ENCODE results near the gene SRD5A1.
A peak's percentile ranks its signal among the peaks of the same experiment; 100 is the strongest.

The SRD5A1 gene, protein sequence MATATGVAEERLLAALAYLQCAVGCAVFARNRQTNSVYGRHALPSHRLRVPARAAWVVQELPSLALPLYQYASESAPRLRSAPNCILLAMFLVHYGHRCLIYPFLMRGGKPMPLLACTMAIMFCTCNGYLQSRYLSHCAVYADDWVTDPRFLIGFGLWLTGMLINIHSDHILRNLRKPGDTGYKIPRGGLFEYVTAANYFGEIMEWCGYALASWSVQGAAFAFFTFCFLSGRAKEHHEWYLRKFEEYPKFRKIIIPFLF

DNA sequence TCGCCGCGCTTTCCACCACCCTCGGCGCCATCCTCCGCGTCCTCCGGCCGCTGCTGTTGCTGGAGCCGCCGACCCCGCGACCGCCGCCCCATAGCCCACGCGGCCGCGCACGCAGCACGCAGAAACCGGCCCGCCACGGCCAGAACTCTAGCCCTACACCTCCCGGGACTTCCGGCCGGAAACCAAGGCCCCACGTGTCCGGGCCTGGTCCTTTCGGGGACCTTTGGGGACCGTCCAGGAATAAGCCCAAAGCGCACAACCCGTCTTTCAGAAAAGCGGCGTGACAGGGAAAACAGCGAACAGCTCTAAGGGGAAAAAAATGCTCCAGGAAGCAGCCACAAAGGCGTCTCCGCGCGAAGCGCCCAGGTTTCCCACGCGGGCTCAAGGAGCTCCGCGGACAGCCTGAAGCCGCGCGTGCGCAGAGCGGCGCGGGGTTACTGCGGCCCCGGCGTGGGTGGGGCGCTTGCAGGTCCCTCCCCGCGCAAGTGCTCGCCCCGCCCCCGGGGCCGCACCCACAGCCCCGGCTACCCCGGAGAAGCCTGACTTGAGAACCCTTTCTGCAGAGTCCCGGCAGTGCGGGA is at the start of gene SRD5A1, which contains the start of gene NSUN2:
Gene SRD5A1, plus strand, starts transcription at position 553 of the 581 bp plus-strand sequence. CDS start 137 bp downstream, outside the sequence.
Gene NSUN2, minus strand, starts transcription at position 157 of the 581 bp plus-strand sequence. Its CDS starts 65 bp downstream, at position 92.
- FAIRE-seq (peak; percentile 81), DNase-seq (ENCODE audit: insufficient read length, low spot score) (peak; percentile 91)

DNA sequence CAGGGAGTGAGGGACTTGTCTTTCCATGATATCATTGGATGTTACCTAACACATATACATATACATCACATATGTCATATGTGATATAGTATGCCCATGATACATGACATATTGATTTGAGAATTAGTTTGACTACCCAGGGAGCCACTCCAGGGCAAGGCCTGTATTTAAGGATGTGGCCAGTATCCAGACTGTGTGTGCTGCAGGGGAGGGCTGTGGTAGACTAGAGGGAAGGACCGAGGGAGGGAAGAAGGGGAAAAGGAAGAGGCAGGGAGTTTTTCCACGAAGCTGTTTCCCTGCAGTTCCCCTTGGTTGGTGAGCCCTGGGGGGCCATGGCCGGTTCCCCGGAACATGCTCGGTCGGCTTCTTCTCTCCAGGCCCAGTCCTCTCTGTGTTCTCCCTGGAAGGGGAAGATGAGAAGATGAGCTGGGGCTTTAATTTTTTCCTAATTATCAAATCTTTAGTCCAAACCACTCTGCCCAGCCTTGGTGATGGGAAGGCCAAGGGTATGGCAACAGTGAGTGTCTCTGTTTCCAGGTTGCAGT is 49.1 kb upstream of the SRD5A1 start:
- FAIRE-seq = no peak

DNA sequence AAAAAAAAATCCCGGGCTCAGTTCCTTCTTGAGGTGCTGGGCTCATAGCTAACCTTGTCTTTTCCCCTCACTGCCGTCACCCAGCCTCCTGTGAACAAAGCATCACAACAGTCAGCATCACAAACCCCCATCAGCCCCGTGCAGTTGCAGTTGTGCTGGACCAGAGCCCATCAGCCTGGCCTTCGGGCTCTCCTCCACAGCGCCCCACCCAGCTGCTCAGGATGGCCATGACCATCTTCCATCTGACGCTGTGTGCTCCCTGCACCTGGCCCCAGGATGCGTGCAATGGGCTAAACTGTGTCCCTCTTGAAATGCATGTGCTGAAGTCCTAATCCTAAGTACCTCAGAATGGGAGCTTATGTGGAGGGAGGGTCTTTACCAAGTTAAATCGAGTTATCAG is 48.5 kb upstream of the SRD5A1 start:
- no peak for FAIRE-seq
- DNase-seq (ENCODE audit: insufficient read length, low spot score) = no peak

More for the DNA sequence above, 49.1 kb upstream of the SRD5A1 start:
- no peak for DNase-seq (ENCODE audit: insufficient read length, low spot score)

DNA sequence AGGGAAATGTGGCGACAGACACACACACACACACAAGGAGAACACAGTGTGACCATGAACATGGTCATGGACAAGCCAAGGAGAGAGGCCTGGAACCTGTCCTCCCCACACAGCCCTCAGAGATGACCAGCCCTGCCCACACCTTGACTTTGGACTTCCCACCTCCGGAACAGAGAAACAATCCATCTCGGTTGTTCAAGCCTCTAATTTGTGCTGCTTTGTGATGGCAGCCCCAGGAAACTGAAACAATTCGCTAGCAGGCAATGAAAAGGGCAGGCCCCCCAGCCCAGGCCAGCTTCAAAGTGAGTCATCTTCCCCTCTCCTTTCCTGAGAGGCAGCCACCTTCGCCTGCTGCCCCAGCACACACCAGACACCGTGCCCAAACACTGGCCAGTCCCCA is 48.1 kb upstream of the SRD5A1 start:
- FAIRE-seq = no peak
- no peak for DNase-seq (ENCODE audit: insufficient read length, low spot score)

DNA sequence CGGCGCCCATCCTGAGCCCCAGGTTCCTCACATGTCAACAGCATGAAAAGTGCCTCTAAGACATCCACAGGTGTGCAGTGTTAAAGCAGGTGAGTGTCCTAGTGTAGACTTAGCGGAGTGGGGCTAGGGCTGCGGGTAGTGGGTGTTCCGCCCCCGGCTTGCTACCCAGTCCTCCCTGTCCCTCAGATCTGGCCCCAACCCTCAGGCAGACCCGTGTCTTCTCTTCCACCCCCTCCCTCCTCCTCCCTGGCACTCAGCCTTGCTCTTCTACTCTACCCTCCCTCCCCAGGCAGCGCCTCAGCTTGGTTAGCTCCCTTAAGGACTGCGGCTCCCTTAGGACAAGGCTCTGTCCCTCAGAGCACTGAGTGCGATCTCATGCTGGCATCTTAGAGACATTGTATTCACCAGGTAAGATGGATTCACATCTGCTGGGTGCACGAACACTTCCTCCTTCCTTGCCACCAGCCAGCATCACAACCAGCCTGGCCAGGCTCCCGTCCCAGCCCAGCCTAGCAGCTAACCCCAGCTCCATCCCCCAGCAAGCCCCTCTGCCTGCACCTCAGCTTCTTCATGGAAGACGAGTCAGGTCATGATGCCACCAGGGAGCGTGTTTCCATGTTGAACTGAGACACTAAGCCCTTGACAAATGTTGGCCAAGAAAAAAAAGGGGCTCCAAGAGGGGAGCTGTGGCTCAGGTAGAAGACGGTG is 47.1 kb upstream of the SRD5A1 start:
- no peak for FAIRE-seq
- no peak for DNase-seq (ENCODE audit: insufficient read length, low spot score)

DNA sequence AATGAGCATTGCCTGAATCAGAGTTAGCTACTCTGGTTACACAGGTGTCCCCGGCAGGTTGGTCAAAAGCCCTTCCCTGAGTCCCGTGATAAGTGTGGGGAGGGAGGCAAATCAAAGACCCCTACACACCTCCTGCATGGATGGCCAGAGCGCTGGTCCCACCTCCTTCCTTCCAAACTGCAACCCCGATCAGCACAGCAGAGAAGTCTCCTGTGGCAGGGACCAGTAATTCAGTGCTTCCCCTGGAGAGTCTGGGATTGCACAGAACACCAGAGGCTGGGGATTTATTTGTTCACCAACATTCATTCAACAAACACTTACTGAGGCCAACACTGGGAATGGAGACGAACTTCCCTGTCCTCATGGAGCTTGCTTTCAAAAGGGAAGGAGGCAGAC is 46.6 kb upstream of the SRD5A1 start:
- FAIRE-seq (no peak), DNase-seq (ENCODE audit: insufficient read length, low spot score) (no peak)

DNA sequence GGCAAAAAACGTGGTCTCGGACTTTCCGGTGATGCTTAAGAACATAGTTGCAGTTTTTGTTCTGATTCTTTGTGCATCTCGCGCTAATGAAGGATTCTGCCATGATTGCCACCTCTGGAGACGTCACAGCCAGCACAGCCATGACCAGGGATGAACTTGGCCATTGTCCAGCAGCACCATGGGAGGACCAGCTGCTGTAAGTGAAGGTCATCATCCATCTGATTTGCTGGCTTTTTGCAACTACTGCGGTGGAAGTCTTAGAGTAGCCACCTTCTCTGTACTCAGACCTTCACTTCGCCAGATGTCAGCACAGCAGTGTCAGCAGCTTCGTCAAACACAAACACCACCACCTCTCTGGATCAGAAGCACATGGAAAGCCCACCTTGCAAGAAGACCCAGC is 46.1 kb upstream of the SRD5A1 start:
- DNase-seq (ENCODE audit: insufficient read length, low spot score) = no peak
- FAIRE-seq = no peak

DNA sequence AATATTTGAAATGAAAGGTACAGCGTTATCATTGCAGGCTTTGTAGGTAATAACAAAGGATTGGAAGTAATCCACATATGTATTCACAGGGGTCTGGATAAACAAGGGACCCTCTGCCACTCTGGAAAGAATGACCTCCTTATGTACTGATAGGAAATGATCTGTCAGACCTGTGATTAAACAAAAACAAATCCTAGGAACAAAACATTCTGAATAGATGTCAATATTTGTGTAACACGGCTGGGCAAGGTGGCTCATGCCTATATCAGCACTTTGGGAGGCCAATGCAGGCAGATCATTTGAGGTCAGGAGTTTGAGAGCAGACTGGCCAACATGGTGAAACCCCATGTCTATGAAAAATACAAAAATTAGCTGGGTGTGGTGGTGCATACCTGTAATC is 42.7 kb upstream of the SRD5A1 start:
- no peak for DNase-seq (ENCODE audit: insufficient read length, low spot score)
- FAIRE-seq = no peak

DNA sequence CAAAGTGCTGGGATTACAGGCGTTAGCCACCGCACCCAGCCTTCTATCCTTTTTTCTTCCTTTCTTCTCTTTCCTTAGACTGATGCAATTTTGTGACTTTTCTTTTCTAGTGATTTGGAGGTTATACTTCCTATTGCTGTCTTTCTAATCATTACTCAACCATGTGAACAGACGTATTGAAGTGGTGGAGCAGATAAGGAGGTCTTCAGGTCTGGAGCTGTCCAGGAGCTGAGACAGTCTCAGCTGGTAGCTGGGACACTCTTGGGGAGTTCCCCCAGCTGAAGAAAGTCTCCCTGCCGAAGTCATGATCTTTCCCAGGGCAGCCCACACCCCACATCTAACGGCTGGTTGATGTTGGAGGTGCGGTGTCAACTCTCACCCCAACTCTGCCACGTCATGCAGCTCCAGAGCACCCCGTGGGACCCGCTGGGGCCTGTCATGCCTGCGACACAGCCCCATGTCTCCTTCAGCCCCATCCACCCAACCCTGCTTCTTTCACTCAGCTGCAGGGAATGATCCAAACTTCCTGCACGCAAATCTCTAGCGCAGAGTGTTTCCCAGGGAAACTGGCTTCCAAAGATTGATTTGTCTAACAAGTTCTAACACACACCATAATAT is 41.5 kb upstream of the SRD5A1 start:
- DNase-seq (ENCODE audit: insufficient read length, low spot score) = no peak
- FAIRE-seq = no peak

DNA sequence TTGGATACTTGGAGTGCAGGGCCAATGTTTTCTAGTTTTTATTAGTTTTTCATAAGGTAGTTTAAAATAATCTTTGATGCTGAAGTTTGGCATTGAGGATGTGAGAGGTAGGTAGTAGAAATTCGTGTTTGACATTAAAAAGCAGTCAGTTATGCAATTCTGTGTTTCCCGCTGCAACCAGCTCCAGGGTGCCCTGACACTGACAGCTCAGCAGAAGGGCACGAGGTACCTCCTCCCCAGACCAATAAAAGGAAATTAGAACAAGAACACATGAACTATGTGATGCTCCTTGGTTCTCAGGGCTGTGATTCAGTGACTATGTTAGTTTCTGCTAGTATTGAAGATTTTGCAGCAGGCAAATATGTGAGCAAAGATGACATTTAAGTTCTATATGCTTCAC is 40.6 kb upstream of the SRD5A1 start:
- FAIRE-seq = no peak
- DNase-seq (ENCODE audit: insufficient read length, low spot score) = no peak

DNA sequence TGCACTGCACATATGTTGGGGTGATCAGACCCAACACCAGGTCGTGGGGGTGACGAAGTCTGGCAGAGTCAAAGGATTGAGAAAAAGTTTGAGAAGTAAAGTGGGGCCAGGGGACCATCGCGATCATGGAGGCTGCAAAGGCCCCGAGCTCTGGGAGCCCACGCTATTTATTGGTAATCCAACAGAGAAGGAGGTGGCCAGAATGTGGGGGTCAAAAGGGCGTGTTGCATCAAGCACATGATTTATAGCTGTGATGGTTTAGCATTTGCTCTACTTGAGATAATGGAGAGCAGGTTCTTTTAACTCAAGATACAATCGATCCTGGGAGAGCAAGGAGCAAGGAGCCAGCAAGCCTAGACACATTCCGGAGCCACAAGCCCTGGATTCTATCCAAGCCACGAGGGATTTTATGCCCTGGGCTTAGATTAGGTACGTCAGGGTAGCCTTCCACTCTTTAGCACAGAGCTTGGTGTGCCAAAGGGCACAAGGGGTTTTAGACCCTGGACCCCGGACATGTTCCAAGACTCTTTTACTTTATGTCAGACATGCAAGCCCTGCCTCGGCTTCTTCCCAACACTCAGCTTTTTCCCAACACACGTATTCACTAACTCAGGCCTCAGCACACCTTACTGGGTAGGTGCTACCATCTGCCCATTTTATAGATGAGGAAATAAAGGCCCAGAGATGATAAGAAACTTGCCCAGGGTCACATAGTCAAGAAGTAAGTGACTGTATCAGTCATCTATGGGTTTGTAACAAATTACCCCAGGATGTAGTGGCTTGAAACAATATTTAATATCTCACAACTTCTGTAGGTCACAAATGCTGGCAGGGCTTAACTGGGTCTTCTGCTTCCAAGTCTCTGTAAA is 39.9 kb upstream of the SRD5A1 start:
- FAIRE-seq = no peak
- DNase-seq (ENCODE audit: insufficient read length, low spot score) = no peak

DNA sequence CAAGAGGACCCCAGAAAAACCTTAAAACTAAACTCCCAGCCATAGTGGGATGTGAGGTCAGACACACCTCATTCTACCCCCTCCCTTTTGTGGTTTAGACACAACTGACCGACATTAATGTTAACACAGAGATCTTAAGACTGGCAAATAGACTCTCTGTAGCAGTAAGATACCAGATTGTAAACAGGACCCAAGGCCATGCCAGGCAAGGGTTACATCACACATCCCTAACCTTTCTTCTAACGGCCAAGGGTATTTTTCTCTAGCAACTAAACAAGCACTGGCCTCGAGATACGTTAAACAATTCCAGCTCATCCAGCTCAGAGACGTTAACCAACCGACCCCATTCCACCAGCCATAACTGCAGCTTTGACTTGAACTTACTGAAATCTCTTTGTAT is 39.2 kb upstream of the SRD5A1 start:
- FAIRE-seq (no peak), DNase-seq (ENCODE audit: insufficient read length, low spot score) (no peak)

DNA sequence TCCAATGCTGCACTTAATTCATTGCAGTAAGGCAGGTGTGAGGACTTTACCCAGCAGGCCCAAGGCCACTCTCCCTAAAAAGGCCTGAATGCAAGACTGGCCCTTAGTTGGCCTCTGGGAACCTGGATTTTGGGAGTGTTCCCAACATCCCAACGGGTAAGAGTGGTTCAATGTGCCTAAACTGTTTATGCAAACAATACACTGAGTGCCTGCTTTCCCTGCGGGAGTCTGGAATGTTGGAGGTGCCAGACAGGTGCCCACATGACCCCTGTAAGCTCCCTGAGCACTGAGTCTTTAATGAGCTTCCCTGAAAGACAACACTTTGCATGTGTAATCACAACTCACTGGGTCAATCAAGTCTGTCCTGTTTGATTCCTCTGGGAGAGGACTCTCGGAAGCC is 37.8 kb upstream of the SRD5A1 start:
- no peak for DNase-seq (ENCODE audit: insufficient read length, low spot score)
- no peak for FAIRE-seq

DNA sequence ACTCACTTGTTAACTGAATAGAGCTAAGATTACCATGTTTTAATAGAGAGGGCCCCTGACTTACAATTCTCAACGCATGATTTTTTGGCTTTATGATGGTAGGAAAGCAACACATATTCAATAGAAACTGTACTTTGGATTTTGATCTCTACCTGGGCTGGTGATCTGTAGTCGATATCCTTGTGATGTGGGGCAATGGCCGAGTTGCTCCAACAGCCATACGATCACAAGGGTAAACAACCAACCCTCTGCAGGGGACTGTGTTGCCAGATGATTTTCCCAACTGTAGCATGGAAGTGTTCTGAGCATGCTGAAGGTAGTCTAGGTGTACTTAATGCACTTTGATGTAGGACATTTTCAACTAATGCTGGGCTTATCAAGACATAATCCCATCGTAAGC is 36.9 kb upstream of the SRD5A1 start:
- DNase-seq (ENCODE audit: insufficient read length, low spot score) (no peak), FAIRE-seq (no peak)

DNA sequence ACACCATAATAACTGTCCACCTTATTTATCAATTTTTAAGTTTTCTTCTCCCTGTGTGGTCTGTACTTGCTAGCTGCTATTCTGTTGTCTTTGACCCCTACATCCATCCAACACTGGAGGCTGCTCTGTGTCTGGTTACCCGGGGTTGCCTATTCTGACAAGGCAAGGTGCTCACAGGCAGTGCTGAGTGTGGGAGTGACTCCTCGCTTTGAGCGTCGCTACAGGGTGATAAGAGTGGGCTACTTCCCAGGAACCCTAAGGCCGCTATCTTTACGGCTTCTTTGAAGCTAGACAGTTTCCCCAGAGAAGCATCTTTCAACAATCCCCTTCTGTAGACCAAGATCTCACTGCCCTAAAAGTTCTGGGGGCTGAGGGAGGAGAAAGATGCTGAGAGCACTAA is 35.7 kb upstream of the SRD5A1 start:
- FAIRE-seq = no peak
- no peak for DNase-seq (ENCODE audit: insufficient read length, low spot score)

DNA sequence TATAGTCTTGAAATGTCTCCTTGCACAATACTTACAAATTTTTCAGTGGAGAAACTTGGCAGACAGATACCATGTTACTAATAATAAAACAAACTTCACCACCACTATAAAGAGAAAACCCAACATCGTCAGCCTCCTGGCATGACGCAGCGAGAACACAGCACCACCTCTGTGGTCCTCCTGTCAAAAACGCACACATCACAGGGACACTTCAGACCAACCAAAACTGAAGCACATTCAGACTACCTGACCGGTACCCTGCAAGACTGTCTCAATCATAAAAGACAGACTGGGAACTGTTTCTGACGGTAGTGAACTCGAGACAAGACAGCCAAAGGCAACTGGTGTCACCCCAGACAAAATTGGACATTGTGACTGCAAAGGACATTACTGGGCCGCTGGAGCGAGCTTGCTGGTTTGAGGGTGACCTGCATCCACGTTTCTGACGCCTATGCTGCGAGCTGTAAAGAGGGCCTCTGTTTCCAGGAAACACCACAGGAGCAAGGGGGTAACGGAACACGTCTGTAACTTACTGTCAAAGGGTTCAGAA is 34.8 kb upstream of the SRD5A1 start:
- DNase-seq (ENCODE audit: insufficient read length, low spot score) (no peak), FAIRE-seq (no peak)

DNA sequence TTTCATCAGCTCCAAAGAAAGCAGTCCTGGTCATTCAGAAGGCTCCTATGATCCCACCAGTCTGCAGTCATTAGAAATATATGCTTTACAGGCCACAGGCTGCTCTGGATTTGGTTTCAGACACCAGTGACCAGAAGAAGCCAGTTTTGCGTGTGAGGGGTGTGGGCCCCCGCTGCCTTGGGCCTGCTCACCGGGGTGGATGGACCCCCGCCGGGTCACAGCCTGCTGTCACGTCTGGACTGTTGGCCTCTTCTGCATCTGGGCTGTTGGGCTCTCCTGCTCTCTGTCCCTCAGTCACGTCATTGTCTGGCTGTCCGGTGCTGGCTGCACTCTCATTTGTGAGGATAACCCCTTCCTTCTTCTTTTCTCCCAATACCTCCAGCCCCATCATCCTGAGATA is 33.5 kb upstream of the SRD5A1 start:
- DNase-seq (ENCODE audit: insufficient read length, low spot score) = no peak
- no peak for FAIRE-seq

DNA sequence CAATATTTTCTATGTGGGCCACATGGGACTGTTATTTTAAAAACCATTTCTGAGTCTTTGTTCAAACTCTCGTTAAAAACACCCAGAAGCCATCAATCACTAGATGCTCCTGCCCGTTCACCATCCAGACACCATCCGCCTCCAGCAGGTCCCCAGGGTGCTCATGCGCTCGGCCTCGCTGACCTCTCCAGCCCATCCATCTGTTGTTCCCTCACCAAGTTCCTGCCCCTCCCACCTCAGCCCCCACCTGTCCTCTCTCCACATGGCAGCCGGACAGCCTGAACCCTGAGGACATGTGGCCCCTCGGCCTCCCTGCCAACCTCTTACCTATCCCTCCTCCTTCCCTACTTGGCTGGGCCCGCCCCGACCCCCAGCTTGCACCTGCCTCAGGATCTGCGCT is 32.0 kb upstream of the SRD5A1 start:
- DNase-seq (ENCODE audit: insufficient read length, low spot score) (no peak), FAIRE-seq (no peak)

DNA sequence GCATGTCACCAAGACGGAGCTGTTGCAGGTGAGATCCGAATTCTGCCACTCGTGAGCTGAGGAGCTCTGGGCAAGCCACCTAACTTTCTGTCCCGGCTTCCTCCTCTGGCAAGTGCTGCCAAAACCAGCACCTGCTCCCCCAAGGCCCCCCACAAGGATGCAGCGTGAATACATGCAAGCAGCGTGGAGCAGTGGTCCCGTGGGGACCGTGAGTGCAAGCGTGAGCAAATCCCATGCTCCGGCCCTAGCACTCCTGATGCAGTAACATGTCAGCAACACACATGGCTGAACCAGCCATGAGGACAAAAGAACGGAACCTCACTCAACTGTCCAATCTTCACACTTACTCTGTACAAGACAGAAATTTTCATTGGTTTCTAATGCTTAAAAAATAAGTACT is 31.4 kb upstream of the SRD5A1 start:
- DNase-seq (ENCODE audit: insufficient read length, low spot score) = no peak
- no peak for FAIRE-seq

DNA sequence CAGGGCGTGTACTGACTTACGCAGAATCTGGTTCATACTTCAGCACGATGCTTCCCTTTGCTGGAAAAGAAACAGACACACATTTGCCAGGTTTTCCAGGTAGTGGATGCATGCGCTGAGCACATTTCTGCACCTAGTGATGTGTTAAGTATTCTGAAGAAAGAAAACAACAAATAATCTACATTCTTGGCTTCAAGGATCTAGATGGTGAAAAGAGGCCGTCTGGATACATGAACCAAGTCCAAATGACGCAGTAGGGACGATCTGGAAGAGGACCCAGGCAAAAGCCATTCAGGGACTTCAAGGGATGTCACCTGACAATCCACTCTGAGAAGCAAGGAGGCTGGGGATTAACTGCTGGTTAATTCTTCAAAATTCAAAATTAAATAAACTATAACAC is 30.8 kb upstream of the SRD5A1 start:
- no peak for FAIRE-seq
- no peak for DNase-seq (ENCODE audit: insufficient read length, low spot score)
